ENCODE data around the gene ACSS3.
"Not testable (repeated sequence)": the region's sequence is repeated elsewhere in the genome, so short reads cannot be mapped to it uniquely, and the experiment has no call there.

The ACSS3 gene

DNA sequence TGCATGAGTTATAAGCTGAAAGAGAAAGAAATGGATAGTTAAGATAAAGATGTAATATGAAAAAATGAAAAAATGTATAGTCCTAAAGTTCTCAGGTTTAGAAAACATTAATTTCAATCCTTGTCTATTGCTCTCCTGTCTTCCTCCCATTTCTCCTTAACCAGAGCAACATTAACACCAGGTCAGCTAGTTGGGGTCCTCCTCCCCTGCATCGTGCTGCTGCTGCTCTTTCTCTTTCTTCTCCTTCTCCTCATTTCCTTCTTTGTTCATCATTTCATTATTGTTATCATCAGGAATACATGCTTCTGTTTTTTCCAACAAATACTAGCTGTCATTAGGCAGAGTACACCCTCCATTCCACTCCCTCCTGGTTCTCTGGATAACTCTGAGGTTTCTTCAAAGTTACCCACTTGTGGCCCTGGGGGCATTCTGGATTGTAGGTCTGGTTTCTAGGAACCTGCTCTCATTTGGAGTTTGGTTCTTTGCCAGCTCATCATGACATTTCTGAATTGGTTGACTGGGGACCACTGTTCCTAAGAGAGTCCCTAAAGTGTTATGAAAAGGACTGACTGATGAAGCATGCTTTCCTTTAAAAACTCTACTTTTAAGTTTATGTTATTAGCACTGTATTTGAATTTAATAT lies 17.0 kb downstream of the ACSS3 start:
- DNase-seq (ENCODE audit: low read depth): no peak

DNA sequence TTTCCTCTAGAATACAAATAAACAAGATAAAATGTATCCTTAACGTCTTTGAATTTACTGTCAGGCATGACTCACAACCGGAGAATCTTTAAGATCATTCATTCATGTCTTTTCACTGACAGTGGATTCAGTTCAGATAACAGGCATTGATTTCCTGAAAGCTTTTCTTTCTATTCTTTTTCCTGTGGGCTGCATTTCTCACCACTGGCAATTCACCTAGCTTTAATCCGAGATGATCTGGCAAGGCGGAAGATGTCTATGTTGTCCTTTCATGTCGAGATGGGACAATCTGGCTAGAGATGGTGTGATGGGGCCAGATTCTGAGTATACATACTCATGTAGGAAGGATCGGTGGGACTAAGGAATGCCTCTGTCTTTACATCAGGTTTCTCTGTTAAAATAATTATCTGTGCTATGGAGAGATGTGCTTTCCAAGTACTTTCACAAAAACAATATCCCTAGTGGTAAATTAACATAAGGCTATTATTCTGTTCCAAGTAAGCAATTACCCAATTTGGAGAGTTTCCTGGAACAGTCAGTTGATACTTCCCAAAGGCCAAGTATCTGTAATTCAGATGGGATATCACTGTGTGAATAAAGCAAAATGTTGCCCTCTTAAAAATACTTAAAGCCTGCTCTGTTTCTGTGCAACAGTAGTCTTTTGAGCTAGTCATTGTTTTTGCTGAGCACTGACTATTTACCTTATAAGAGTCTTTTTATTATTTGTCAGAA lies 17.8 kb downstream of the ACSS3 start:
- DNase-seq (ENCODE audit: low read depth): no peak

GRCh38 chr12:81105687-81106086 lies 27.8 kb downstream of the ACSS3 start:
- no peak for DNase-seq (ENCODE audit: low read depth)

GRCh38 chr12:81114226-81114625 lies 36.3 kb downstream of the ACSS3 start:
- DNase-seq (ENCODE audit: low read depth): no peak

DNA sequence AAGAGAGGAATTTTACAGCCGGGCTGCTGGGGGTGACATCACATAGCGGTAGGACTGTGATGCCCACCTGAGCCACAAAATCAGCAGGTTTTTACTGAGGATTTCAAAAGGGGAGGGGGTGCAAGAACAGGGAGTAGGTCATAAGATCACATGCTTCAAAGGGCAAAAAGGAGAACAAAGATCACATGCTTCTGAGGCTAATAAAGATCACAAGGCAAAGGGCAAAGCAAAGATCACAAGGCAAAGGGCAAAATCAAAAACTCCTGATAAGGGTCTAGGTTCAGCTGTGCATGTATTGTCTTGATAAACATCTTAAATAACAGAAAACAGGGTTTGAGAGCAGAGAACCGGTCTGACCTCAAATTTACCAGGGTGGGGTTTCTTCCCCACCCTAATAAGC lies 41.2 kb downstream of the ACSS3 start:
- DNase-seq (ENCODE audit: low read depth): not testable (repeated sequence)

DNA sequence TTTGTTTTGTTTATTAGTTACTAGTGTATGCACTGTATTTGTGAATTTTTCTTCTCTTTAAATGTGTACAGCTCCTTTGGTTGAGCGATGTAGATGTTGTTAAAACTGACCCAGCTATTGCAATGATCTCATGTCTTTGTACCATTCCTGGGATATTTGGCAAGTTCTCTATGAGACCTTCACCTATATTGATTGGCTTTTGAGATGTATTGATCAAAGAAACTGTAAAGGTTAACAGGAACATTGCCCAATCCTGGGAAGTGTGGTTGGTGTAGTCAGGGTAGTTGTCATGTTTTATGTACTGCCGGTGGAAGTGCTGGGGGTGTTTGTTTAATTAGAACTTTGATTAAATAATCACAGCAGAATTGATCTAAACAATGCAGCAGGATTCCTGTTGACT lies 43.1 kb downstream of the ACSS3 start:
- DNase-seq (ENCODE audit: low read depth): no peak

DNA sequence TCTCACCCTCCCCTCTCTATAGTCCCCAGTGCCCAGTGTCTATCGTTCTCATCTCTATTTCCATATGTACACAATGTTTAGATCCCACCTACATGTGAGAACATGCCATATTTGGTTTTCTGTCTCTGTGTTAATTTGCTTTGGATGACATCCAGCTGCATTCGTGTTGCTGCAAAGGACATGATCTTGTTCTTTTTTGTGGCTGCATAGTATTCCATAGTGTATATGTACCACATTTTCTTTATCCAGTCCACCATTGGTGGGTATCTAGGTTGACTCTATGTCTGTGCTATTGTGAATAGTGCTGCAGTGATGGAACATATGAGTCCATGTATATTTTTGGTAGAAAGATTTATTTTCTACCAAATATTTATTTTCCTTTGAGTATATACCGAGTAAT lies 45.7 kb downstream of the ACSS3 start:
- DNase-seq (ENCODE audit: low read depth): no peak

- no peak for DNase-seq (ENCODE audit: low read depth)
Observed at GRCh38 chr12:81125691-81126090, 47.8 kb downstream of the ACSS3 start.

- DNase-seq (ENCODE audit: low read depth): no peak
Observed at GRCh38 chr12:81128930-81129554, 51.2 kb downstream of the ACSS3 start.

DNA sequence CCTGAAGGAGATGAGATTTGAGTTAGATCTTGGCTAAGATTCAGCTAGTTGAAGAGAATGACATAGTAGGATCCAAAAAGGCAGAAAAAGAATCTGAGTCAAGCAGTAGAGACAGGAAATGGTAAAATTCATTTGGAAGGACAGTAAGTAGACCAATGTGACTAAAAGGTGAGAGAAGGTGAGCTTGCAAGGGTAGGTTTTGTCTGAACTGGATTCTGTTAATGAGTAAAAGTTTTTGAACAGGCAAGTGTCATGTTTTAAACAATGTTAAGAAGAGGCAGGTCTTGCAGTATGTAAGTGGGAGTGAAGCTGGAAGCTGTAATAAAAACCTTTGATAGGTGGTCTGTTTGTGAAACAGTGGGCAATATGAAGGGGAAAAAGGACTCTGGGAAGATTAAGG lies 58.6 kb downstream of the ACSS3 start:
- no peak for DNase-seq (ENCODE audit: low read depth)

DNA sequence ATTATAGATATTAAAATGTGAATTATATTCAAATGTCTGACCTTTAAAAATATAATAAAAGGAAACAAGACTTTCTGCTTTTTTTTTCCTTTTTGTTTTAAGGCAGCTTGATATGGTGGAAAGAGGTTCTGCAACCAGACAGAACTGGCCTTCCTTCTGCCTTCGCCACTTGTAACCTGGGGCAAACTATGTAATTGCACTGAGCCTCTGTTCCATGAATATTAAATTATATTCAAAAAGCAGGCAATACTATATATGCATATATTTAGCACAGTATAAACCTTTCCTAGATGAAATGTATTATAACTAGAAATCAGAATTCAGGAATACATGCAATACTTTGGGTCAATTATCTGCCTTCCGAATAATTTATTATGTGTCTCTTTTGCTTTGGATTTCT lies 59.9 kb downstream of the ACSS3 start:
- DNase-seq (ENCODE audit: low read depth): no peak

GRCh38 chr12:81141217-81141616 lies 63.3 kb downstream of the ACSS3 start:
- DNase-seq (ENCODE audit: low read depth): no peak

- DNase-seq (ENCODE audit: low read depth): no peak
Observed at GRCh38 chr12:81143057-81143456, 65.2 kb downstream of the ACSS3 start.

DNA sequence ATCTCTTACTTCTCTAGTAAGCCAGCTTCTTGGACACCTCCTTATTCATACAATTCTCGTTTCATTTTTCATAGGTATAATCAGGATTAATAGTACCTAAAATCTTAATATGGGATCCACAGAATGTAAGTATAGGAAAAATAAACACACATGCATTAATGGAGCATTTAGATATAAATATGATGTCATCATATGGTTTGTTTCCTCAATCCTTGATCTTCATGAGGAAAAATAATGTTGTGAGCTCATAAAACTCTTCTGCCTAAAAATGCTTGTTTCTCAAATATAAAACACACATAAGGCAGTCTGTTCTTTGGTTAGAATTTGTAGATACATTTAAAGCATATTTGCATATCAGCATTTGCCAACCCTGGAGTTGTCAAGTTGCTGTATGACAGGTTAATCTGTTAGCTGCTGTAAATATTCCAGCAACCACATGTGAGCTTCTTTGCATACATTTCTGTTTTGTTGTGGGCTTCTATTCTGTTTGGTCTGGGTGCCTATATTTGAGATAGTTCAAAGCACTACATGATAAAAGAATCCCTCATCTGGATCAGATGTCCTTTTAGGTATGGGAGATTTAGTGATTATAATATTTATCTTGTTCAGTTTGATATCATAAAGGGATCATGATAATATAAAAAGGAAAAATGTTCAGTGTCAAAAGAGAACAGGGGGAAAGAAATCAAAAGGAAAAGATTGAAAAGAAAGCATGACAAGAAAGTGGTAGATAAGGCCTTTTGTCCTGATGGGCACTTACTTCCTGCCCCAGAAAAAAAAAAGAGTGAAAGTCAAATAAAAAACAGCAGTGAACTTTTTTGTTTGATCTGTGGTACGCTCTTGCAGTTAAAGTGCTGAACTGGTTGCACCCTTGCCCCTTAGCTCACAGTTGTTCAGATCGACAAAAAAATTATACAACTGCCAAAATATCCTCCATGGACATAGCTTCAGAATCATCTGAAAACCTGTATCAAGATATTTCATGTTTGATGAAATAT lies 68.6 kb downstream of the ACSS3 start:
- no peak for DNase-seq (ENCODE audit: low read depth)

GRCh38 chr12:81147292-81147919 lies 69.5 kb downstream of the ACSS3 start:
- DNase-seq (ENCODE audit: low read depth): no peak

DNA sequence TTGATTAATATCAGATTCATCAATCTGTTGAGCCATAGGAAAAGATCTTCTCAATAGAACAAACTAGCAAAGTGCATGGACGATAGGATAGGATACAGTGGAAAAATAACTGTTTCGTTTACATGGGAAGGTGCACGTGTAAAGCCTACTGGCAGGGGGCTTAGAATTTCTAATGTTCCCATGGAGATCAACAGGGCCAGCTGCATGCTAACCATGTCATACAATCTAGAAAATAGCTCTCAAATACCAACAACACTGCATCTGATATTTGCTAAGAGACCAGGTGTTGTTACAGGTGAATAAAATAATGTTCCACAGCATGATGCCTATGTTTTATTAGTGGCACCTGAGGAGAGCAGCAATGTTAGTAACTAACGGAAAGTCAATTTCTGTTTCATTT lies 72.5 kb downstream of the ACSS3 start:
- no peak for DNase-seq (ENCODE audit: low read depth)

- no peak for DNase-seq (ENCODE audit: low read depth)
Observed at GRCh38 chr12:81159856-81160255, 82.0 kb downstream of the ACSS3 start.

- DNase-seq (ENCODE audit: low read depth): no peak
Observed at GRCh38 chr12:81161680-81162079, 83.8 kb downstream of the ACSS3 start.

DNA sequence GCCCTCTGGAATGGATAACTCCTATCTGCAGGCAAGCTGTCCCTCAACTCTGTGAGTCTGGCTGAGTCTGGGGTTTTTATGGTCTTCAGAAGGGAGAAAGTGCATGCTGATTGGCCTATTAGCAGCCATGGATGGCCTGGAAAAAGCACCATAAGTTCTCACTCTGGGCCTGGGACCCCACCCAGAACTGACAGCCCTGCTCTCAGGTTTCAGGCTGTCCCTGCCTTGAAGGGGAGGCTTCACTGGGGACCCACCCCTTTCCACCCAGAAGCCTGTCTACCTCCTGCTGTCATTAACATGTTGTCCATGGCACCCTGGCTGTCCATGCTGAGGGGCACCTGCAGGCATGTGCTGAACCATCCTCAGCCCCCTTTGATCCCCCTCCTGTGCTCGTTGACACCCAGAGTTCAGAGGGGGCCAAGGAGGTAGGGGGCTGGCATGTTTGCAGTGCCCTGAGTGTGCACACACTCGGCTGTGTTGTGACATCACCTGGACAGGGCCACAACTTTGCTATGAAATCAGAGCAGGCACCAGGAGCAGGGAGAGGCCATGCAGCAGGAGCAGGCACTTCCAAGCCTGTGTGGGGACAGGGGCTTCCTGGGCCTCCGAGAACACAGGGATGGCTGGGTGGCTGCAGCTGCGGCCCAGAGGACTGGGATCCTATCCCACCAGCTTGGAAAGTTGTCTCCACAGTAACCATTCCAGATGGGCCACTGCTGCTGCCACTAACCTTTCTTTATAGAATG lies 84.7 kb downstream of the ACSS3 start:
- no peak for DNase-seq (ENCODE audit: low read depth)

- no peak for DNase-seq (ENCODE audit: low read depth)
Observed at GRCh38 chr12:81164827-81165226, 86.9 kb downstream of the ACSS3 start.

- no peak for DNase-seq (ENCODE audit: low read depth)
Observed at GRCh38 chr12:81166790-81167189, 88.9 kb downstream of the ACSS3 start.

Data from activated T-helper 1 cell treated with Interleukin-2 at 50 U/mL for 16 hours (primary cell).